Measurements from ENCODE around the gene CNOT3. TPM values are rescaled to one million over a fixed set of nuclear protein-coding genes. Genes with fewer than 3 reads are reported as not detected.

Gene CNOT3
- total RNA-seq, 1 donor from 2014 or later = 44.6 TPM

- Histone ChIP-seq H3K4me1 (peaks cover 57% of the 10 kb centered on the region), H3K27me3 (ENCODE audit: low read depth) (no peaks in the 10 kb centered on the region), H3K9me3 (no peaks in the 10 kb centered on the region), H3K4me3 (peak overlapping the region; percentile 69), H3K27ac (peak overlapping the region; percentile 89), H3K36me3 (peaks cover 50% of the 10 kb centered on the region)
- TF ChIP-seq CTCF (IDR thresholded peaks at IDR 0.05) = no peak
- intact Hi-C loops (cut with DNase I) = no loop called here
- DNase-seq (no peak), ATAC-seq (peak; percentile 1 to 2)
Observed at GRCh38 chr19:54201172-54201701, 63.7 kb downstream of the CNOT3 start.

GRCh38 chr19:54201980-54202379 lies 64.4 kb downstream of the CNOT3 start:
- DNase-seq = no peak
- H3K36me3 ChIP-seq = peaks cover 57% of the 10 kb centered on the region
- H3K27me3 ChIP-seq (ENCODE audit: low read depth) = no peaks in the 10 kb centered on the region
- H3K9me3 ChIP-seq = no peaks in the 10 kb centered on the region
- H3K27ac ChIP-seq = peak overlapping the region; percentile 89
- TF ChIP-seq CTCF (IDR thresholded peaks at IDR 0.05) = no peak
- intact Hi-C loops (cut with DNase I) = no loop called here
- peaks cover 65% of the 10 kb centered on the region for H3K4me1 ChIP-seq
- no peak for ATAC-seq
- H3K4me3 ChIP-seq = peak overlapping the region; percentile 69

- no peaks in the 10 kb centered on the region for H3K27me3 ChIP-seq (ENCODE audit: low read depth)
- DNase-seq (no peak), ATAC-seq (no peak)
- peak overlapping the region; percentile 26 for H3K27ac ChIP-seq
- intact Hi-C loops (cut with DNase I) = no loop called here
- peaks cover 69% of the 10 kb centered on the region for H3K36me3 ChIP-seq
- peak overlapping the region; percentile 69 for H3K4me3 ChIP-seq
- no peak for TF ChIP-seq CTCF (IDR thresholded peaks at IDR 0.05)
- H3K4me1 ChIP-seq = peaks cover 77% of the 10 kb centered on the region
- H3K9me3 ChIP-seq = no peaks in the 10 kb centered on the region
Observed at GRCh38 chr19:54203151-54203611, 65.6 kb downstream of the CNOT3 start.

GRCh38 chr19:54204767-54205468 lies 67.4 kb downstream of the CNOT3 start:
- no peaks in the 10 kb centered on the region for H3K27me3 ChIP-seq (ENCODE audit: low read depth)
- no peak for TF ChIP-seq CTCF (IDR thresholded peaks at IDR 0.05)
- peaks cover 90% of the 10 kb centered on the region for H3K4me1 ChIP-seq
- H3K27ac ChIP-seq = peak overlapping the region; percentile 46
- intact Hi-C loops (cut with DNase I) = no loop called here
- no peak for DNase-seq
- H3K9me3 ChIP-seq = no peaks in the 10 kb centered on the region
- ATAC-seq = no peak
- peaks cover 70% of the 10 kb centered on the region for H3K36me3 ChIP-seq
- H3K4me3 ChIP-seq = peak overlapping the region; percentile 69

Other genes starting within 250 kb of the CNOT3 start
- gene CACNG7, start 228.5 kb upstream of the CNOT3 start, total RNA-seq = not detected
- 0.21 TPM for gene CACNG8, start 174.8 kb upstream of the CNOT3 start, total RNA-seq
- gene CACNG6, start 146.1 kb upstream of the CNOT3 start, total RNA-seq = 2.2 TPM
- gene VSTM1, start 73.9 kb upstream of the CNOT3 start, total RNA-seq = 1.7 TPM
- gene TARM1, start 56.4 kb upstream of the CNOT3 start, total RNA-seq = not detected
- 77.8 TPM for gene OSCAR, start 37.0 kb upstream of the CNOT3 start, total RNA-seq
- gene NDUFA3, start 34.9 kb upstream of the CNOT3 start, total RNA-seq = 119 TPM
- 22.1 TPM for gene TFPT, start 22.1 kb upstream of the CNOT3 start, total RNA-seq
- gene PRPF31, start 22.0 kb upstream of the CNOT3 start, total RNA-seq = 43.5 TPM
- gene LENG1, start 22.0 kb downstream of the CNOT3 start, total RNA-seq = 8.0 TPM
- gene TMC4, start 35.4 kb downstream of the CNOT3 start, total RNA-seq = 57.6 TPM
- gene MBOAT7, start 51.8 kb downstream of the CNOT3 start, total RNA-seq = 65.5 TPM
- 33.8 TPM for gene TSEN34, start 53.5 kb downstream of the CNOT3 start, total RNA-seq
- gene RPS9, start 63.1 kb downstream of the CNOT3 start, total RNA-seq = 1,086 TPM
- 85.6 TPM for gene LILRB3, start 85.2 kb downstream of the CNOT3 start, total RNA-seq
- gene LILRA6, start 105.0 kb downstream of the CNOT3 start, total RNA-seq = 36.9 TPM
- gene LILRB5, start 119.5 kb downstream of the CNOT3 start, total RNA-seq = 16.0 TPM
- 26.1 TPM for gene LILRB2, start 143.3 kb downstream of the CNOT3 start, total RNA-seq
- gene LILRA5, start 175.4 kb downstream of the CNOT3 start, total RNA-seq = 21.9 TPM
- 6.6 TPM for gene LILRA4, start 201.4 kb downstream of the CNOT3 start, total RNA-seq
- gene LAIR1, start 227.2 kb downstream of the CNOT3 start, total RNA-seq = 176 TPM